Activated CD4-positive, alpha-beta T cell treated with anti-CD3 and anti-CD28 coated beads for 24 hours (primary cell): ENCODE measurements around the gene COL18A1.
A peak's percentile ranks its signal among the peaks of the same experiment; 100 is the strongest.

Source experiments
- DNase-seq, 2 donors: peaks; one replicate each; pipeline ENCODE4 v3.0.0-alpha.2; 2020; ENCODE audit warnings: low read depth in 2 of 2

The COL18A1 gene

GRCh38 chr21:45544449-45545235 lies 139.7 kb downstream of the COL18A1 start:
- DNase-seq, result no peak

GRCh38 chr21:45545236-45545570 lies 140.2 kb downstream of the COL18A1 start:
- no peak for DNase-seq

GRCh38 chr21:45545691-45546531 lies 140.9 kb downstream of the COL18A1 start:
- no peak for DNase-seq

- DNase-seq, result no peak
These were observed 141.9 kb downstream of the COL18A1 start for GRCh38 chr21:45546636-45547544.

- DNase-seq, result no peak
These were observed 142.6 kb downstream of the COL18A1 start for GRCh38 chr21:45547545-45547900.

GRCh38 chr21:45548711-45549491 lies 143.9 kb downstream of the COL18A1 start:
- no peak for DNase-seq

- DNase-seq, result no peak
These were observed 144.9 kb downstream of the COL18A1 start for GRCh38 chr21:45549626-45550463.

GRCh38 chr21:45550522-45551210 lies 145.7 kb downstream of the COL18A1 start:
- DNase-seq, result peak in 1 of 2 donors; percentile 50

- no peak for DNase-seq
These were observed 146.4 kb downstream of the COL18A1 start for GRCh38 chr21:45551316-45551715.

- no peak for DNase-seq
These were observed 147.1 kb downstream of the COL18A1 start for GRCh38 chr21:45551783-45552695.

- DNase-seq, result no peak
These were observed 147.9 kb downstream of the COL18A1 start for GRCh38 chr21:45552696-45553391.

- peak; percentile 85 to 88 for DNase-seq
These were observed 149.7 kb downstream of the COL18A1 start for GRCh38 chr21:45554477-45555175.

- no peak for DNase-seq
These were observed 150.2 kb downstream of the COL18A1 start for GRCh38 chr21:45555251-45555556.

GRCh38 chr21:45555557-45556301 lies 150.8 kb downstream of the COL18A1 start:
- peak in 1 of 2 donors; percentile 47 for DNase-seq

GRCh38 chr21:45556302-45556644 lies 151.3 kb downstream of the COL18A1 start:
- DNase-seq, result no peak

- no peak for DNase-seq
These were observed 152.0 kb downstream of the COL18A1 start for GRCh38 chr21:45556645-45557615.
